GM10248 (cell line): ENCODE data around the gene TMEM176B.
"Not testable (repeated sequence)": the region's sequence is repeated elsewhere in the genome, so short reads cannot be mapped to it uniquely, and the experiment has no call there.

Experiments used
- CTCF ChIA-PET: fragments of 300-600 bp; sonication (Branson Sonifier 250); formaldehyde crosslinking; extraction: SDS; loops from one replicate; lab custom pipeline; 2021; ENCODE audit warnings: antibody characterized with exemption; lab: Yijun Ruan, JAX
- POLR2A ChIA-PET: fragments of 350-650 bp; sonication (Branson Sonifier 250); formaldehyde crosslinking; extraction: SDS; loops from one replicate; lab custom pipeline; 2020; ENCODE audit warnings: antibody characterized with exemption; lab: Yijun Ruan, JAX
- DNase-seq: peaks from one replicate; pipeline ENCODE4 v3.0.0; 2012; ENCODE audit errors: extremely low spot score
- TF ChIP-seq, protein P1 (sequence below): IDR thresholded peaks from 2 replicates; pipeline ENCODE4 v1.5.1; 2012; ENCODE audit warnings: mild to moderate bottlenecking, low read depth; ENCODE audit errors: extremely low read depth, missing control alignments, control extremely low read depth

Gene TMEM176B

DNA sequence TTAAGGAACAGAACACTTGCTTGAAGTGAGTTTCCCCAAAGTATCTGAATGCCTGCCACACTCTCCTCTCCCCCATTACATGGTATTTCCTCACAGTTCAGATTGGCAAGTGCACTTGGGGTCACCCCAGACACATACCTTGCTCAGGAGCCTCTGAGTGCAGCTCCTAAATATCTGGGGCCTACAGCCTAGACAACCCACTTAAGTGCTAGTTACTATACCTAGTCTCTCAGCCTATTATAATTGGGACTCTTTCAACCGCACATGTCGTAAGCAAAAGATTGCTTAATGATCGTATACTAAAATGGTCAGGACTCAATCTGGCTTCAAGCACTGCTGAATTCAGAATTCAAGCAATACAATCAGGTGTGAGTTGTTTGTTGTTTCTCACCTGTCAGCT lies 19.9 kb downstream of the TMEM176B start:
- TF ChIP-seq, protein P1, sequence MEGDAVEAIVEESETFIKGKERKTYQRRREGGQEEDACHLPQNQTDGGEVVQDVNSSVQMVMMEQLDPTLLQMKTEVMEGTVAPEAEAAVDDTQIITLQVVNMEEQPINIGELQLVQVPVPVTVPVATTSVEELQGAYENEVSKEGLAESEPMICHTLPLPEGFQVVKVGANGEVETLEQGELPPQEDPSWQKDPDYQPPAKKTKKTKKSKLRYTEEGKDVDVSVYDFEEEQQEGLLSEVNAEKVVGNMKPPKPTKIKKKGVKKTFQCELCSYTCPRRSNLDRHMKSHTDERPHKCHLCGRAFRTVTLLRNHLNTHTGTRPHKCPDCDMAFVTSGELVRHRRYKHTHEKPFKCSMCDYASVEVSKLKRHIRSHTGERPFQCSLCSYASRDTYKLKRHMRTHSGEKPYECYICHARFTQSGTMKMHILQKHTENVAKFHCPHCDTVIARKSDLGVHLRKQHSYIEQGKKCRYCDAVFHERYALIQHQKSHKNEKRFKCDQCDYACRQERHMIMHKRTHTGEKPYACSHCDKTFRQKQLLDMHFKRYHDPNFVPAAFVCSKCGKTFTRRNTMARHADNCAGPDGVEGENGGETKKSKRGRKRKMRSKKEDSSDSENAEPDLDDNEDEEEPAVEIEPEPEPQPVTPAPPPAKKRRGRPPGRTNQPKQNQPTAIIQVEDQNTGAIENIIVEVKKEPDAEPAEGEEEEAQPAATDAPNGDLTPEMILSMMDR = no peak
- ChIA-PET POLR2A (no interaction called here), CTCF (interaction anchor here (1.4 to 2.4 kb wide), 5 partner anchors 12 to 206 kb away, joined by 3 to 9 read pairs (median 4); no protein-coding TSS in a partner anchor)
- no peak for DNase-seq

DNA sequence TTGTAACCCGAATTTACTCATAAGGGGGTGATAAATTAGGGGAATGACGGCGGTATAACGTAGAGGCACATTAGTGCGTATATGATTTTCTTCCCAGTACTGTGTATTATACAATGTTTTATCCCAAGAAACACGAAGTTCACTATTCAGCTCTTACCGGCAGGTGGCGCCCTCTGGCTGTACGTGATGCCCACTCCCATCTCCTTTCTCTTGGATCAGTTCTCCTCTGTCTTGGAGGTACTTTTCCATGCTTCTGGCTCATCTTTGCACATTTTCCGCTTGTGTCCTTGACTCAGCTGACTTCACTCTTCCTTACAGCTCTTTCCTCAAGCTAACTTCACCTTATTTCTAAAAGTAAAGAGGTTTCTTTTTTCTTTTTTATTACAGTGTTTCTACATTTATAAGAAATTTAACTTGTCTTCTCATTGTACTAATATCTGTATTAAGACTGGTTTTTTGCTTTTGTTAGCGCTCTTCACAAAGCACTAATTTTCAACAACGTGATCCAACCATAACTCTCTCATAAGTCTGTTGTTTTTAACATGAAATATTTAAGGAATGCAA lies 21.3 kb downstream of the TMEM176B start:
- ChIA-PET CTCF (interaction anchor here (0.8 to 2.4 kb wide), 20 partner anchors 9 to 1157 kb away, joined by 3 to 11 read pairs (median 4); partner anchors contain the start of genes GIMAP8, TMEM176A and TMEM176B), POLR2A (interaction anchor here (0.6 kb wide), 1 partner anchor 9 kb away, joined by 3 read pairs; no protein-coding TSS in a partner anchor)
- TF ChIP-seq, protein P1 = peak; percentile 80
- DNase-seq = peak; percentile 59

DNA sequence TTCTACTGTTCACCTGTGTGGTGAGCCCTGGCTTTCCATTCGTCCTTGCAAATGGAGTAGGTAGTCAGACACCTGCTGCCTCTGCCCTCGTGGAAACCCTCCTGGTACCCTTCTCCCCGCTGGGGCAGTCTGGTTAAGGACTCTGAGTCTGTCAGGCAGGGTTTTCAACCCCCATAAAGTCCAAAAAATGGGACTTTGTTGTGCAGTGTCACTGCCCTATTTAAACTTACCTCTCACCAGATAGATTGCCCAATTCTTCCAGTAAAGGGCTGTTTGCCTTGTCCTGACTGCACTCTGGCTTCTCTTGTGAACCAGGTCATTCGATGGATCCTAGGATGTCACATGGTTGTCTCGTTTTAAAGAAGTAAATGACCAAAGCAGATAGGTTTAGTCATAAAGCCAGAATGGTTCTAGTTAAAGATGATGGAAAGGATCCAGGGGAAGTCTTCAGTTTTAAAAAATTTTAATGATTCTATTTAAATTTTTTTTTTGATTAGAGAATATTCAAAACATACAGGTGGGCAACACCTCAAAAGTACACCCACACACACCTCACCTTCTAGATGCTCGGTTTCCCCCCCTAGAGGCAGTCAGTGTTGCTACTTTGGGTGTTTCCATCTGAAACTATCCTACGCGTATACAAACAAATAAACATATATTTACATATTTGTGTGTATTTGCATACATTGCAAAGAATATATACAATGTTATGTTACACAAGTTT lies 22.0 kb downstream of the TMEM176B start:
- CTCF ChIA-PET = interaction anchor here (0.8 to 2.4 kb wide), 20 partner anchors 9 to 1157 kb away, joined by 3 to 11 read pairs (median 4); partner anchors contain the start of genes GIMAP8, TMEM176A and TMEM176B
- POLR2A ChIA-PET = no interaction called here
- TF ChIP-seq, protein P1 = no peak
- DNase-seq = no peak

DNA sequence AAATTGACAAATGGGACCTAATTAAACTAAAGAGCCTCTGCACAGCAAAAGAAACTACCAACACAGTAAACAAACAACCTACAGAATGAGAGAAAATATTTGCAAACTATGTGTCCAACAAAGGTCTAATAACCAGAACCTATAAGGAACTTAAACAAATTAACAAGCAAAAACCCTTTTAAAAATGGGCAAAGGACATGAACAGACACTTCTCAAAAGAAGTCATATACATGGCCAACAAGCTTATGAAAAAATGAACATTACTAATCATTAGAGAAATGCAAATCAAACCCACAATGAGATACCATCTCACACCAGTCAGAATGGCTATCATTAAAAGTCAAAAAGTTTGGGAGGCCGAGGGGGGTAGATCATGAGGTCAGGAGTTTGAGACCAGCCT lies 26.0 kb downstream of the TMEM176B start:
- CTCF ChIA-PET, DNase-seq, POLR2A ChIA-PET: not testable (repeated sequence)

DNA sequence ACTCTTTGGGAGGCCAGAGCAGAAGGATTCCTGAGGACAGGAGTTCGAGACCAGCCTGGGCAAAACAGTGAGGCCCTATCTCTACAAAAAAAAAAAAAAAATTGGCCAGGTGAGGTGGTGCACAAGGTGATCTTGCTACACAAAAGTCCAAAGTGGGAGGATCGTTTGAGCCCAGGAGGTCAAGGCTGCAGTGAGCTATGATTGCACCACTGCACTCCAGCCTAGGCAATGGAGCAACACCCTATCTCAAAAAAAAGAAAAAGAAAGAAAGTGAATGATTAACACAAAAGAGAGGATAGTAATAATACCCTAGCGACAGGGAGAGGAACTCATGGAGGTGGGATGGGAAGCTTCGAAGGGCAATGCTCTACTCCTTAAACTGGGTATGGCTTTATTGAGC lies 30.4 kb downstream of the TMEM176B start:
- CTCF ChIA-PET = interaction anchor here (1.5 to 1.7 kb wide), 2 partner anchors 9 to 24 kb away, joined by 4 to 8 read pairs; no protein-coding TSS in a partner anchor
- DNase-seq = no peak
- TF ChIP-seq, protein P1 = no peak
- POLR2A ChIA-PET = interaction anchor here (0.6 kb wide), 1 partner anchor 9 kb away, joined by 3 read pairs; no protein-coding TSS in a partner anchor

DNA sequence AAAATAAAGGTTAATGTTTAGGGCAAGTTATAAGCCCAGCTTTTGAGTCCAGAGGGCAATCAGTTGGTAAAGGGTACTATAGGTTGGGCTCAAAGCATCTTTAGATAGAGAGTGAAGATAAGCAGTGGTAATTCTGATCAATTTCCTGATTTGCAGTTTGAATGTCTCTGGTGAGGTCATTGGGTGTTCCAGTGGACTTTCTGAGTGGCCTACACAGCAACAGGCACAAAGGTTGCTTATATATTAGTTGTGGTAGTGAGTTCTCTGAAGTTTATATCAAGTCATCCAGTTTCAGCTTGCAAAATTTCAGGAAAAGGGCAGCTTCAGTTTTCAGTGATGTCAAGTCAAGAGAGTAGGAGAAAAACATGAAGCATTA lies 33.8 kb downstream of the TMEM176B start:
- CTCF ChIA-PET = interaction anchor here (3.5 kb wide), 1 partner anchor 13 kb away, joined by 11 read pairs; no protein-coding TSS in a partner anchor

More for the DNA sequence above, 33.8 kb downstream of the TMEM176B start:
- no peak for DNase-seq
- TF ChIP-seq, protein P1 = no peak
- POLR2A ChIA-PET = no interaction called here
